ENCODE data around the gene OLFM1.

GRCh38 chr9:135146766-135147473, 59.5 kb downstream of the OLFM1 start:
- TF ChIP-seq CTCF (IDR thresholded peaks at IDR 0.05) (no peak), POLR2AphosphoS5 (IDR thresholded peaks at IDR 0.05; ENCODE audit: low read depth, low read length) (no peak)

Data from Panc1 (cell line).